ENCODE data around the gene ALOX5. TPM values are rescaled to one million over a fixed set of nuclear protein-coding genes. Genes with fewer than 3 reads are reported as not detected.
"Not testable (repeated sequence)": the region's sequence is repeated elsewhere in the genome, so short reads cannot be mapped to it uniquely, and the experiment has no call there.

The ALOX5 gene
- 1.7 and 4.7 TPM in 2 replicates for total RNA-seq

- TF ChIP-seq, protein P1, sequence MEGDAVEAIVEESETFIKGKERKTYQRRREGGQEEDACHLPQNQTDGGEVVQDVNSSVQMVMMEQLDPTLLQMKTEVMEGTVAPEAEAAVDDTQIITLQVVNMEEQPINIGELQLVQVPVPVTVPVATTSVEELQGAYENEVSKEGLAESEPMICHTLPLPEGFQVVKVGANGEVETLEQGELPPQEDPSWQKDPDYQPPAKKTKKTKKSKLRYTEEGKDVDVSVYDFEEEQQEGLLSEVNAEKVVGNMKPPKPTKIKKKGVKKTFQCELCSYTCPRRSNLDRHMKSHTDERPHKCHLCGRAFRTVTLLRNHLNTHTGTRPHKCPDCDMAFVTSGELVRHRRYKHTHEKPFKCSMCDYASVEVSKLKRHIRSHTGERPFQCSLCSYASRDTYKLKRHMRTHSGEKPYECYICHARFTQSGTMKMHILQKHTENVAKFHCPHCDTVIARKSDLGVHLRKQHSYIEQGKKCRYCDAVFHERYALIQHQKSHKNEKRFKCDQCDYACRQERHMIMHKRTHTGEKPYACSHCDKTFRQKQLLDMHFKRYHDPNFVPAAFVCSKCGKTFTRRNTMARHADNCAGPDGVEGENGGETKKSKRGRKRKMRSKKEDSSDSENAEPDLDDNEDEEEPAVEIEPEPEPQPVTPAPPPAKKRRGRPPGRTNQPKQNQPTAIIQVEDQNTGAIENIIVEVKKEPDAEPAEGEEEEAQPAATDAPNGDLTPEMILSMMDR (conservative IDR thresholded peaks at IDR 0.05; ENCODE audit: low read depth, low read length), result no peak
- DNase-seq (ENCODE audit: low read depth), result no peak
- H3K4me3 ChIP-seq (ENCODE audit: low read depth, low read length), result peak within 1 kb of the TSS; percentile 57
Measured at GRCh38 chr10:45373576-45374349, at the start of gene ALOX5. TSS of gene ALOX5 (plus strand) at chr10:45374216. CDS start at chr10:45374280, 64 bp downstream.

DNA sequence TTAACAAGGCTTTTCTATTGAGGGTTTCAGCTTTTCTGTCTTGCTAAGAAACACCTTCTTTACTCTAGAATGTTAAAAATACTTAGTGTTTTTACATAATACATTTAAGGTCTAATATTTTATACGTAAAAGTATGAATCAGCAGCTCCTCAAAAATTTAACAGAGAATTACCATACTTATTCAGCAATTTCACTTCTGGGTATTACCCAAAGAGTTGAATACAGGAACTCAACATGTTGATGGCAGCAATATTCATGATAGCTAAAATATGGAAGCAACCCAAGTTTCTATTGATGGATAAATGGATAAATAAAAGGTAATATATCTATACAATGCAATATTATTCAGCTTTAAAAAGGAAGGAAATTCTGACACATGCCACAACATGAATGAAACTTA lies 48.9 kb upstream of the ALOX5 start:
- no peak for DNase-seq (ENCODE audit: low read depth)
- TF ChIP-seq, protein P1 (conservative IDR thresholded peaks at IDR 0.05; ENCODE audit: low read depth, low read length), result no peak
- H3K4me3 ChIP-seq (ENCODE audit: low read depth, low read length), result no peak overlapping the region

GRCh38 chr10:45326864-45327263 lies 47.2 kb upstream of the ALOX5 start:
- not testable (repeated sequence) for DNase-seq (ENCODE audit: low read depth); H3K4me3 ChIP-seq (ENCODE audit: low read depth, low read length)

GRCh38 chr10:45331824-45332223 lies 42.2 kb upstream of the ALOX5 start:
- DNase-seq (ENCODE audit: low read depth); H3K4me3 ChIP-seq (ENCODE audit: low read depth, low read length): not testable (repeated sequence)

GRCh38 chr10:45339894-45340293 lies 34.1 kb upstream of the ALOX5 start:
- DNase-seq (ENCODE audit: low read depth), result no peak
- no peak overlapping the region for H3K4me3 ChIP-seq (ENCODE audit: low read depth, low read length)
- TF ChIP-seq, protein P1 (conservative IDR thresholded peaks at IDR 0.05; ENCODE audit: low read depth, low read length), result no peak

DNA sequence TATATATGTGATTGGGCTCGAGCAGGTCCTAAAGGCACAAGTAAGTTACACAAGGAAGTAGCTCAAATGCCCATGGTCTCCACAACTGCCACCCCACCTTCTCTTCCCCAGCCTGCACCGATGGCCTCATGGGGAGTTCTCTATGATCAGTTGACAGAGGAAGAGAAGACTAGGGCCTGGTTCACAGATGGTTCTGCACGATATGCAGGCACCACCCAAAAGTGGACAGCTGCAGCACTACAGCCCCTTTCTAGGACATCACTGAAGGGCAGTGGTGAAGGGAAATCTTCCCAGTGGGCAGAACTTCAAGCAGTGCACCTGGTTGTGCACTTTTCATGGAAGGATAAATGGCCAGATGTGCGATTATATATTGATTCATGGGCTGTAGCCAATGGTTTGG lies 33.6 kb upstream of the ALOX5 start:
- DNase-seq (ENCODE audit: low read depth); H3K4me3 ChIP-seq (ENCODE audit: low read depth, low read length): not testable (repeated sequence)

GRCh38 chr10:45346652-45347335 lies 27.2 kb upstream of the ALOX5 start:
- H3K4me3 ChIP-seq (ENCODE audit: low read depth, low read length); DNase-seq (ENCODE audit: low read depth): not testable (repeated sequence)

- not testable (repeated sequence) for H3K4me3 ChIP-seq (ENCODE audit: low read depth, low read length); DNase-seq (ENCODE audit: low read depth)
Measured at GRCh38 chr10:45347464-45347863, 26.6 kb upstream of the ALOX5 start.

DNA sequence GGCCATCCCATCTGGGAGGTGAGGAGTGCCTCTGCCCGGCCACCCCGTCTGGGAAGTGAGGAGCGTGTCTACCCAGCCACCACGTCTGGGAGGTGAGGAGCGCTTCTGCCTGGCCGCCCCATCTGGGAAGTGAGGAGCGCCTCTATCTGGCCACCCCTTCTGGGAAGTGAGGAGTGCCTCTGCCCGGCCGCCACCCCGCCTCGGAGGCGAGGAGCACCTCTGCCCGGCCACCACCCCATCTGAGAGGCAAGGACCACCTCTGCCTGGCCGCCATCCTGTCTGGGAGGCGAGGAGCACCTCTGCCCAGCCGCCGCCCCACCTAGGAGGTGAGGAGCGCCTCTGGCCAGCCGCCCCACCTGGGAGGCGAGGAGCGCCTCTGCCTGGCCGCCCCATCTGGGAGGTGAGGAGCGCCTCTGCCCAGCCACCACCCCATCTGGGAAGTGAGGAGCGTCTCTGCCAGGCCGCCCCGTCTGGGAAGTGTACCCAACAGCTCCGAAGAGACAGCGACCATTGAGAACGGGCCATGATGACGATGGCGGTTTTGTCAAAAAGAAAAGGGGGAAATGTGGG lies 25.7 kb upstream of the ALOX5 start:
- DNase-seq (ENCODE audit: low read depth); H3K4me3 ChIP-seq (ENCODE audit: low read depth, low read length): not testable (repeated sequence)

- DNase-seq (ENCODE audit: low read depth), result no peak
- no peak overlapping the region for H3K4me3 ChIP-seq (ENCODE audit: low read depth, low read length)
- TF ChIP-seq, protein P1 (conservative IDR thresholded peaks at IDR 0.05; ENCODE audit: low read depth, low read length), result no peak
Measured at GRCh38 chr10:45353186-45353585, 20.8 kb upstream of the ALOX5 start.

Measured in epithelial cell of proximal tubule (primary cell).